Astrocyte (in vitro differentiated cells and primary cell): Measurements from ENCODE around the gene ZBTB24.

Experiments
- EZH2 ChIP-seq: IDR thresholded peaks from 2 replicates; pipeline ENCODE4 v1.6.1; 2012; ENCODE audit warnings: mild to moderate bottlenecking, low read length, inconsistent platforms; ENCODE audit not compliant: insufficient read depth
- TF ChIP-seq, protein P1 (sequence below): IDR thresholded peaks from 2 replicates; pipeline ENCODE4 v1.5.1; 2011; ENCODE audit warnings: low read depth, mild to moderate bottlenecking, inconsistent platforms, low read length, moderate library complexity; ENCODE audit not compliant: insufficient read depth

DNA sequence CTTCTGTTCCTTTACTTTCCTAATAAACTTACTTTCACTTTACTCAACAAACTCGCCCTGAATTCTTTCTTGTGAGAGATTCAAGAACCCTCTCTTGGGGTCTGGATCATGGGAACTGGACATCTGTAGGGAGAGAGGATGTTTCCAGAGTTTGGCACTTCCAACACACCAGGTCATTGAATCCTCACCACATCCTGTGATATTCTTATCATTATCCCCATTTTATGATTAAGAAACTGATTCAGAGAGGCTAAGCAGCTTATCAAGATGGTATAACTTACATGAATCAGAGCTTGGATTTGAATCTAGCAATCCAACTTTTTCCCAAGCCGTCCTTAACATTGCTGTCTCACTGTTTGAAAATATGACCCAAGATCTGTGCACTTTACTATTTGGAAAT, 58.1 kb downstream of the ZBTB24 start:
- TF ChIP-seq, protein P1, sequence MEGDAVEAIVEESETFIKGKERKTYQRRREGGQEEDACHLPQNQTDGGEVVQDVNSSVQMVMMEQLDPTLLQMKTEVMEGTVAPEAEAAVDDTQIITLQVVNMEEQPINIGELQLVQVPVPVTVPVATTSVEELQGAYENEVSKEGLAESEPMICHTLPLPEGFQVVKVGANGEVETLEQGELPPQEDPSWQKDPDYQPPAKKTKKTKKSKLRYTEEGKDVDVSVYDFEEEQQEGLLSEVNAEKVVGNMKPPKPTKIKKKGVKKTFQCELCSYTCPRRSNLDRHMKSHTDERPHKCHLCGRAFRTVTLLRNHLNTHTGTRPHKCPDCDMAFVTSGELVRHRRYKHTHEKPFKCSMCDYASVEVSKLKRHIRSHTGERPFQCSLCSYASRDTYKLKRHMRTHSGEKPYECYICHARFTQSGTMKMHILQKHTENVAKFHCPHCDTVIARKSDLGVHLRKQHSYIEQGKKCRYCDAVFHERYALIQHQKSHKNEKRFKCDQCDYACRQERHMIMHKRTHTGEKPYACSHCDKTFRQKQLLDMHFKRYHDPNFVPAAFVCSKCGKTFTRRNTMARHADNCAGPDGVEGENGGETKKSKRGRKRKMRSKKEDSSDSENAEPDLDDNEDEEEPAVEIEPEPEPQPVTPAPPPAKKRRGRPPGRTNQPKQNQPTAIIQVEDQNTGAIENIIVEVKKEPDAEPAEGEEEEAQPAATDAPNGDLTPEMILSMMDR: no peak
- TF ChIP-seq EZH2: no peak
